Left ventricle myocardium superior (tissue), 1 donor: Measurements from ENCODE around the gene ASIC4. TPM values are rescaled to one million over a fixed set of nuclear protein-coding genes. Genes with fewer than 3 reads are reported as not detected.

Experiments used
- ATAC-seq: fragments of 200-7000 bp; cut with Tn5 transposase; one replicate; pipeline ENCODE4 v1.9.1; 2020; ENCODE audit warnings: mild to moderate bottlenecking, moderate library complexity
- DNase-seq: peaks from one replicate; pipeline ENCODE4 v3.0.0-alpha.2; 2020
- intact Hi-C: fragments of 100-400 bp; cut with micrococcal nuclease; formaldehyde crosslinking; loops from one replicate; pipeline ENCODE4 v1.11.0; 2022
- microRNA-seq: library from miRNA; unstranded; fragments of <30 nt; microRNA quantifications from one replicate; pipeline ENCODE4 v1.2.0, GENCODE V29; 2020; ENCODE audit warnings: borderline number of aligned reads
- total RNA-seq: library from RNA; stranded (reverse); fragmentation: NEBNext Ultra II Directional; extraction: Animal tissue kit (Norgen Biotek cat#: 25700); gene quantifications from one replicate; pipeline ENCODE4 v1.2.1, GENCODE V29; 2021
- donor health status: DM: no; HTN: yes; CAD: no; lungs with severe emphysema.

The ASIC4 gene
- total RNA-seq, 1 donor from 2014 or later, result not detected

- intact Hi-C loops, result no loop called here
Measured at GRCh38 chr2:219571311-219572236, 57.3 kb downstream of the ASIC4 start, which contains the start of gene OBSL1. OBSL1 (minus strand) TSS chr2:219571539; CDS start chr2:219571232, 307 bp downstream.

GRCh38 chr2:219572237-219573001, 58.1 kb downstream of the ASIC4 start, which contains the start of gene INHA:
INHA (plus strand) TSS chr2:219572310; CDS start chr2:219572375, 65 bp downstream.
- intact Hi-C loops, result no loop called here
- no peak for ATAC-seq
- DNase-seq, result no peak

More at GRCh38 chr2:219571311-219572236, 57.3 kb downstream of the ASIC4 start, which contains the start of gene OBSL1:
- peak; percentile 90 for DNase-seq
- ATAC-seq, result peak; percentile 88

- ATAC-seq, result no peak
- intact Hi-C loops, result no loop called here
- no peak for DNase-seq
Measured at GRCh38 chr2:219573166-219573565, 58.9 kb downstream of the ASIC4 start.

GRCh38 chr2:219574484-219575311, 60.4 kb downstream of the ASIC4 start:
- intact Hi-C loops, result no loop called here
- ATAC-seq (no peak), DNase-seq (no peak)

- intact Hi-C loops, result no loop called here
- DNase-seq, result no peak
- no peak for ATAC-seq
Measured at GRCh38 chr2:219575566-219576504, 61.6 kb downstream of the ASIC4 start.

GRCh38 chr2:219576505-219577388, 62.5 kb downstream of the ASIC4 start:
- DNase-seq (no peak), ATAC-seq (peak; percentile 28)
- intact Hi-C loops, result no loop called here

GRCh38 chr2:219578811-219579613, 64.7 kb downstream of the ASIC4 start:
- intact Hi-C loops, result no loop called here
- DNase-seq, result no peak
- ATAC-seq, result no peak

GRCh38 chr2:219581346-219581745, 67.1 kb downstream of the ASIC4 start:
- intact Hi-C loops, result no loop called here
- no peak for ATAC-seq
- DNase-seq, result no peak

Small RNA genes lying within 50 kb of the gene (microRNA-seq; reads per million reads assigned to microRNA genes)
- gene MIR3132, result 2.9 reads per million

Other genes starting within 250 kb of the ASIC4 start
- 74.9 TPM for gene DNAJB2, start 235.1 kb upstream of the ASIC4 start, total RNA-seq
- not detected for gene PTPRN, start 205.1 kb upstream of the ASIC4 start, total RNA-seq
- not detected for gene RESP18, start 181.7 kb upstream of the ASIC4 start, total RNA-seq
- 74.8 TPM for gene DNPEP, start 126.6 kb upstream of the ASIC4 start, total RNA-seq
- 14,457 TPM for gene DES, start 96.1 kb upstream of the ASIC4 start, total RNA-seq
- 111 TPM for gene SPEG, start 79.6 kb upstream of the ASIC4 start, total RNA-seq
- gene GMPPA, start 15.6 kb upstream of the ASIC4 start, total RNA-seq, result 21.6 TPM
- 93.1 TPM for gene CHPF, start 29.3 kb downstream of the ASIC4 start, total RNA-seq
- 1.7 TPM for gene TMEM198, start 29.5 kb downstream of the ASIC4 start, total RNA-seq
- gene OBSL1, start 57.1 kb downstream of the ASIC4 start, total RNA-seq, result 190 TPM
- 1.5 TPM for gene INHA, start 57.8 kb downstream of the ASIC4 start, total RNA-seq
- gene STK11IP, start 83.4 kb downstream of the ASIC4 start, total RNA-seq, result 14.0 TPM
- gene SLC4A3, start 113.1 kb downstream of the ASIC4 start, total RNA-seq, result 456 TPM